Activated CD4-positive, alpha-beta T cell treated with anti-CD3 and anti-CD28 coated beads, Interleukin-2, amount 50 U/mL, for 4 hours (primary cell): ENCODE results near the gene PPP6R2.
"Not testable (repeated sequence)": the region's sequence is repeated elsewhere in the genome, so short reads cannot be mapped to it uniquely, and the experiment has no call there.

ENCODE experiments used
- DNase-seq, 2 experiments: peaks; one replicate each; pipeline ENCODE4 v3.0.0-alpha.2; 2020

Gene PPP6R2

GRCh38 chr22:50347157-50347556 is 4.0 kb downstream of the PPP6R2 start:
- DNase-seq, result no peak

GRCh38 chr22:50348058-50348457 is 4.9 kb downstream of the PPP6R2 start:
- DNase-seq, result no peak

DNA sequence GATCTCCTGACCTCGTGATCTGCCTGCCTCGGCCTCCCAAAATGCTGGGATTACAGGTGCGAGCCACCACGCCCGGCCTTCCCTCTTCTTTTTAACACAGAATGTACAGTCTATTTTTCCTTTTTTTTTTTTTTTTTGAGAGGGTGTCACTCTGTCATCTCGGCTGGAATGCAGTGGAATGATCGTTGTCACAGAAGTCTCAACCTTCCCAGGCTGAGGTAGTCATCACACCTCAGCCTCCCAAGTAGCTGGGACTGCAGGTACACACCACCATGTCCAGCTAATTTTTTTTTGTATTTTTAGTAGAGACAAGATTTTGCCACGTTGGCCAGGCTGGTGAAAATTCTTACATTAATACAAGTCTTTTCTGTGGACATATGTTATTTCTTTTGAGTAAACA is 13.1 kb downstream of the PPP6R2 start:
- no peak for DNase-seq

DNA sequence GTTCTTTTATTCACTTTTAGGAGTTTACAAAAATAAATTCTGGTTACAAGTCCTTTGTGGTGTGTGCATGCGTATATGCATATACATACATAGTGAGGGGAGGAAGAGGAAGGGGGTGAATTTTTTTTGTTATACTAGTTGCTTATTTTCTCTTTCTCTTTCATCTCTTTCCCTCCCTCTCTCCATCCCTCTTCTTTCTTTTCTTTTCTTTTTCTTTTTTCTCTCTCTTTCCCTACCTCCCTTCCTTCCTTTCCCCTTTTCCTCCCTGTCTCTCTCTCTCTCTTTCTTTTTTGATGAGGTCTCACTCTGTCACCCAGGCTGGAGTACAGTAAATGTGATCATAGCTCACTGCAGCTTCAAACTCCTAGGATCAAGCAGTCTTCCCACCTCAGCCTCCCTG is 14.1 kb downstream of the PPP6R2 start:
- no peak for DNase-seq

- no peak for DNase-seq
Observed at GRCh38 chr22:50357756-50358155, 14.6 kb downstream of the PPP6R2 start.

DNA sequence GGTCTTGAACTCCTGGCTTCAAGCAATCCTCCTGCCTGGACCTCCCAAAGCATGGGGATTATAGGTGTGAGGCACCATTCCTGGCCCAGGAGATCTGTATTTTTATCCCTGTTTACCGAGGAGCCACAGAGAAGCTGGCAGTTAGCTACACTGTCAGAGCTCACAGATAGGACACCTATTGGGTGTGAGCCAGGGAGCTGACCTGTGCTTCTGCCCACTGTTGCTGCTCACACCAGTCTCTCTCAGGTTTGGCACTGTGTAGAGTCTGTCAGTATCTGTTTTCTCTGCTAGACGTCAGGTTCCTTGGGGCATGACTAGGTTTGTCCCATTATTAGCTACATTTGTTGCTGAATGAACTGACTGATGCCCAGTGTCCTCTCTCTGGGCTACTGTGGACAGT is 17.5 kb downstream of the PPP6R2 start:
- DNase-seq, result no peak

GRCh38 chr22:50361222-50361621 is 18.1 kb downstream of the PPP6R2 start:
- DNase-seq, result no peak

- DNase-seq, result no peak
Observed at GRCh38 chr22:50361688-50362087, 18.6 kb downstream of the PPP6R2 start.

GRCh38 chr22:50363166-50363802 is 20.2 kb downstream of the PPP6R2 start:
- no peak for DNase-seq

GRCh38 chr22:50363803-50364194 is 20.7 kb downstream of the PPP6R2 start:
- not testable (repeated sequence) for DNase-seq

GRCh38 chr22:50367778-50368500 is 24.8 kb downstream of the PPP6R2 start:
- no peak for DNase-seq

- no peak for DNase-seq
Observed at GRCh38 chr22:50371101-50371648, 28.0 kb downstream of the PPP6R2 start.

DNA sequence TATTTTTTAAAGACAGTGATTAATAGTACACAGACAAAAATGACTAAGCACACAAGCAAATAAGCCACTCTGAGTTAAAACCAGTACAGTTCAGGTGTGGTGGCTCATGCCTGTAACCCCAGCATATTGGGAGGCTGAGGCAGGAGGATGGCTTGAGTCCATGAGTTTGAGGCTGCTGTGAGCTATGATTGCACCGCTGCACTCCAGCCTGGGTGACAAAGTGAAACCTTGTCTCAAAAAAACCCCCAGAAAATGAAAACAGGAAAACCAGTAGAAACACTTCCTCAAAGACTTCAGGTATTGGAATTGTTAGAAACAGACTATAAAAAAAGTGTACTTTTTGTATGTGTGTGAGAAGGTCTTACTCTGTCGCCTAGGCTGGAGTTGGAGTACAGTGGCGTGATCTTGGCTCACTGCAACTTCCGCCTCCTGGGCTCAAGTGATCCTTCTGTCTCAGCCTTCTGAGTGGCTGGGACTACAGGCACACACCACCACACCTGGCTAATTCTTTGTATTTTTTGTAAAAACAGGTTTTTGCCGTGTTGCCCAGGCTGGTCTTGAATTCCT is 33.0 kb downstream of the PPP6R2 start:
- no peak for DNase-seq

- not testable (repeated sequence) for DNase-seq
Observed at GRCh38 chr22:50381021-50381555, 38.0 kb downstream of the PPP6R2 start.

- DNase-seq, result no peak
Observed at GRCh38 chr22:50396751-50397370, 53.7 kb downstream of the PPP6R2 start.

- not testable (repeated sequence) for DNase-seq
Observed at GRCh38 chr22:50397371-50398060, 54.4 kb downstream of the PPP6R2 start.

DNA sequence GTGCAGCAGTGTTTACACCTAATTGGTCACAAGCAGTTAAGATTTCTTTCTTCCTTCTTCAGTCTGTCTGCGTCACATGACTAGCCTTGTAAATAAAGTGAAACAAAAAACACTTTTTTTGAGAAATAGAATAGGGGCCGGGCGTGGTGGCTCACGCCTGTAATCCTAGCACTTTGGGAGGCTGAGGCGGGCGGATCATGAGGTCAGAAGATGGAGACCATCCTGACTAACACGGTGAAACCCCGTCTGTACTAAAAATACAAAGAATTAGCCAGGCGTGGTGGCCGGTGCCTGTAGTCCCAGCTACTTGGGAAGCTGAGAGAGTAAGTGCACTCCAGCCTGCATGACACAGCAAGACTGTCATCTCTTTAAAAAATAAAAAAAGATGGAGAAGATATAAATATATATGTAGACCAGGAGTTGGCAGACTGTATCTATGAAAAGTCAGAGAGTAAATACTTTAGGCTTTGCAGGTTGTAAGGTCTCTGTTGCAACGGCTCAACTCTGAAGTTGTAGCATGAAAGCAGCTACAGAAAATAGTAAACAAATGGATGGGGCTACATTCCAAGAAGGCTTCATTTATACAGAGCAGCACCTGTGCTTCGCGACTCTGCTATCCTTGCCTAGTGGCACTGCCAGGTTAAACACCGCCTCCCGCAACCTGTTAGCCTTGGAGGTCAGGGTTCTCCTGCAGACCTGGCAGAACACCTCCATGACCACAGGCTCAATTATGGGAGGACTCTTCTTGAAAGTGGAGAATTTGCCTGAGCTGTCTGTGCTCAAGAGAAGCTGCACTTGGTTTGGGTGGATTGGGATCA is 55.9 kb downstream of the PPP6R2 start:
- DNase-seq, result no peak

GRCh38 chr22:50399751-50400331 is 56.7 kb downstream of the PPP6R2 start:
- peak in 1 of 2 experiments; percentile 14 for DNase-seq

GRCh38 chr22:50400406-50400805 is 57.3 kb downstream of the PPP6R2 start:
- DNase-seq, result no peak

DNA sequence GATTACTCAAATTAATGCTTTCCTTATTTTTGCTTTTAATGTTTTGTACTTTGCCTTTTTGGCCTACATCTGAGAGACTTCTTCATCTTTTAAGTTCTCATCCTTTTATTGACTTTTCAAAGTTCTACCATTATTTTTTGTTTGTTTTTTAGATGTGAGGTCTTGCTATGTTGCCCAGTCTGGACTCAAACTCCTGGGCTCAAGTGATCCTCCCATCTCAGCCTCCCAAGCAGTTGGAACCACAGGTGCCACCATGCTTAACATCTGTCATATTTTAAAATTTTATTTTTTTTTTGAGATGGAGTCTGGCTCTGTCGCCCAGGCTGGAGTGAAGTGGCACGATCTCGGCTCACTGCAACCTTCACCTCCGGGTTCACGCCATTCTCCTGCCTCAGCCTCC is 57.8 kb downstream of the PPP6R2 start:
- no peak for DNase-seq

- DNase-seq, result no peak
Observed at GRCh38 chr22:50401907-50402306, 58.8 kb downstream of the PPP6R2 start.
